ENCODE data around the gene CEP83.

- TF ChIP-seq TEAD1 (CRISPR knock-in tag; IDR thresholded peaks at IDR 0.05) (no peak), CTCF (IDR thresholded peaks at IDR 0.05) (no peak), IRF1 (CRISPR knock-in tag; IDR thresholded peaks at IDR 0.05) (no peak), JUN (CRISPR knock-in tag; IDR thresholded peaks at IDR 0.05) (no peak)
Observed at GRCh38 chr12:94415066-94415465, 44.6 kb downstream of the CEP83 start.
